DND-41 (cell line): Measurements from ENCODE around the gene TBXAS1.

ENCODE experiments used
- EZH2 ChIP-seq: IDR thresholded peaks from 3 replicates; pipeline ENCODE4 v1.6.1; 2012; ENCODE audit warnings: borderline replicate concordance, low read depth, mild to moderate bottlenecking, moderate library complexity, low read length, inconsistent platforms; ENCODE audit not compliant: severe bottlenecking
- TF ChIP-seq, protein P1 (sequence below): IDR thresholded peaks from 2 replicates; pipeline ENCODE4 v1.5.1; 2012; ENCODE audit warnings: borderline replicate concordance, low read length, moderate library complexity, mild to moderate bottlenecking; ENCODE audit not compliant: poor library complexity, severe bottlenecking; ENCODE audit errors: extremely low read depth

GRCh38 chr7:139873593-139874301, 44.7 kb downstream of the TBXAS1 start:
- TF ChIP-seq, protein P1, sequence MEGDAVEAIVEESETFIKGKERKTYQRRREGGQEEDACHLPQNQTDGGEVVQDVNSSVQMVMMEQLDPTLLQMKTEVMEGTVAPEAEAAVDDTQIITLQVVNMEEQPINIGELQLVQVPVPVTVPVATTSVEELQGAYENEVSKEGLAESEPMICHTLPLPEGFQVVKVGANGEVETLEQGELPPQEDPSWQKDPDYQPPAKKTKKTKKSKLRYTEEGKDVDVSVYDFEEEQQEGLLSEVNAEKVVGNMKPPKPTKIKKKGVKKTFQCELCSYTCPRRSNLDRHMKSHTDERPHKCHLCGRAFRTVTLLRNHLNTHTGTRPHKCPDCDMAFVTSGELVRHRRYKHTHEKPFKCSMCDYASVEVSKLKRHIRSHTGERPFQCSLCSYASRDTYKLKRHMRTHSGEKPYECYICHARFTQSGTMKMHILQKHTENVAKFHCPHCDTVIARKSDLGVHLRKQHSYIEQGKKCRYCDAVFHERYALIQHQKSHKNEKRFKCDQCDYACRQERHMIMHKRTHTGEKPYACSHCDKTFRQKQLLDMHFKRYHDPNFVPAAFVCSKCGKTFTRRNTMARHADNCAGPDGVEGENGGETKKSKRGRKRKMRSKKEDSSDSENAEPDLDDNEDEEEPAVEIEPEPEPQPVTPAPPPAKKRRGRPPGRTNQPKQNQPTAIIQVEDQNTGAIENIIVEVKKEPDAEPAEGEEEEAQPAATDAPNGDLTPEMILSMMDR = no peak
- TF ChIP-seq EZH2 = no peak
